HG03469 (cell line): ENCODE results near the gene NOPCHAP1.
A peak's percentile ranks its signal among the peaks of the same experiment; 100 is the strongest.
"Not testable (repeated sequence)": the region's sequence is repeated elsewhere in the genome, so short reads cannot be mapped to it uniquely, and the experiment has no call there.

ENCODE experiments used
- ATAC-seq: cut with Tn5 transposase; IDR thresholded peaks from one replicate; pipeline ENCODE4 v1.9.1; 2021; ENCODE audit warnings: mild to moderate bottlenecking, moderate library complexity, moderate number of reproducible peaks; ENCODE audit not compliant: unreplicated experiment

The NOPCHAP1 gene

GRCh38 chr12:104964167-104964855 lies 21.8 kb upstream of the NOPCHAP1 start:
- ATAC-seq: no peak

DNA sequence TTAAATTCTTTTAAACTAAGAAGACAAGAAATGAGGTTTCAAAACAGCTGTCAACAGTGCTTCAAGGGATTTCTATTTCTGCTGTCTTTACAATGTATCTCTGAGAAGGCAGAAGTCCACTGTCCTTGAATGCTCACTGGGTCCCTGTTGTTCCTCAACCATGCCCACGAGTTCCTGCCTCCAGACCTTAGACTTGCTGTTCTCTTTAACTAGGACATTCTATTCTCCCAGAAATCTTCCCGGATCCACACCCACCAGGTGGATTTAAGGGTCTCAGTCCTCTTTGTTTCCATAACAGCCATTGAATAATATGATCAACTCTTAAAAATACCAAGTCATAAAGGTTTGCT lies 21.3 kb upstream of the NOPCHAP1 start:
- no peak for ATAC-seq

DNA sequence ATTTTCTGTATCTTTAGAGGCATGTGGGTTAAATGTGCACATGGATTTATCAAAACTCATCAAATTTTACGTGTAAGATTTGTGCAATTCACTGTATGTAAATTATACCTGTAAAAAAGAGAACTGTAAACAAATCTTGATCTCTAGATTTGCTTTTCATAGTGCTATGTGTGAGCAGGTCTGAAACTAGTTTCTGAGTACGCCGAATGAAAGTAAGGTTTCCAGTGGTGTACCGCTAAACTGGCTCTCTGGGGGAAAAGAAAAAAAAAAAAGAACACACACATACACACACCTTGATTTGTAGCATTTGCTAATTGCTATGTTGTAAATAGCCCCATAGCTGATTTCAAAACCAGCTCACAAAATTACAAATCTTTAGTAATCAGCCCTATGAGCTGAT lies 19.4 kb upstream of the NOPCHAP1 start:
- peak; percentile 70 for ATAC-seq

DNA sequence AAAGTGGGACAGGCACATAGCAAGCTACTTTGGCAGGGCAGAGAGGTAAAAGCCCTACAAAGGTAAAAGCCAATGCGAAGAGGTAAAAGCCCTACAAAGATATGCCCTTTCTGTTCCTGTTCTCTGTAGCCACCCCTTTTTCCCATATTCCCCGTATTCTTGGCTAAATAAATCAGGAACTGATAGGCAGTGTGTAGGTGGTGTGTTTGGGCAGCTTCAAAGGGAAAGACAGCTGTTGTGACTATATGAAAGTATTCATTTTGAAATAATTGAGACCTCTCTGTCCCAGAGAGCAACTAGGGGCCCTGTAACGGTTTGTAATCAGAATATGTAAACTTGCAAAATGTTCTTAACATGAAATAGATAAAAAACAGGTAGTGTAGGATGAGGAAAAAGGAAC lies 16.8 kb upstream of the NOPCHAP1 start:
- no peak for ATAC-seq

DNA sequence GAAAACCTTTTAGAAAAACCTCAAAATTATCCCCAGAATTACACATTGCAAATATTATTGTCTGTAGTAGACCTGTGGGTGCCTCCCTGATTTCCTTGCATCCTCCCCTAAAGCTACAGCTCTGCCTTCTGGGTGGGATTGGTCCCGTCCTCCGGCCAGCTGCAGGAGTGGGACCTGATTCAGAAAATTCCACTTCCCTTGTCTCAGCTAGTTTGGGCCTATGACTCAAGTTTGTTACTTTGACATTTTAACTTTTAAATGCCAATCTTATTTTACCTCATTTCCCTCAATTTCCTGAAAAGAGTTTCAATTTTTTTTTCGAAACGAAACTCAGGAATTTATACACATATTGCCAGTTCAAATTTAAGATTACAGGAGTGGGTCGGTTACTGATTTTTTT lies 14.8 kb upstream of the NOPCHAP1 start:
- ATAC-seq: no peak

- ATAC-seq: no peak
These were observed 12.9 kb upstream of the NOPCHAP1 start for GRCh38 chr12:104973250-104973649.

- ATAC-seq: peak; percentile 93
These were observed 11.4 kb upstream of the NOPCHAP1 start for GRCh38 chr12:104974626-104975290.

GRCh38 chr12:104975587-104976343 lies 10.4 kb upstream of the NOPCHAP1 start:
- ATAC-seq: no peak

DNA sequence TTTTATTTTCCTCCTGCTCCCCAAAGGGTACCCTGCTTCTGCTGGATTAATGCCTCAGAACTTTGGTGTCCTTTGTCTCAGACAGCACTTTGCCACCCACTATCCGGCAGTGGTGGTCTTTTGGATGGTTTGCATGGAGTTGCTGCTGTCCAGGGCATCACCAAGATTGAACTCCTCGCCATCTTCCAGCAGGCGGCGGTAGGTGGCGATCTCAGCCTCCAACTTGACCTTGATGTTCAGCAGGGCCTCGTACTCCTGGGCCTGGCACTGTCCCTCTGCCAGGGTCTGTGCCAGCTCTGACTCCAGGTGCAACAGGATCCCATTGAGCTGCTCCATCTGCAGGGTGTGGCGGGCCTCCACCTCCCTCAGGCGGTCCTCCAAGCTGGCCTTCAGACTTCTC lies 9.4 kb upstream of the NOPCHAP1 start:
- no peak for ATAC-seq

- not testable (repeated sequence) for ATAC-seq
These were observed 8.4 kb upstream of the NOPCHAP1 start for GRCh38 chr12:104977688-104978087.

GRCh38 chr12:104985206-104985605 lies 910 bp upstream of the NOPCHAP1 start:
- ATAC-seq: no peak

- ATAC-seq: no peak
These were observed 4.8 kb downstream of the NOPCHAP1 start for GRCh38 chr12:104990950-104991349.

- ATAC-seq: no peak
These were observed 5.5 kb downstream of the NOPCHAP1 start for GRCh38 chr12:104991565-104992128.

DNA sequence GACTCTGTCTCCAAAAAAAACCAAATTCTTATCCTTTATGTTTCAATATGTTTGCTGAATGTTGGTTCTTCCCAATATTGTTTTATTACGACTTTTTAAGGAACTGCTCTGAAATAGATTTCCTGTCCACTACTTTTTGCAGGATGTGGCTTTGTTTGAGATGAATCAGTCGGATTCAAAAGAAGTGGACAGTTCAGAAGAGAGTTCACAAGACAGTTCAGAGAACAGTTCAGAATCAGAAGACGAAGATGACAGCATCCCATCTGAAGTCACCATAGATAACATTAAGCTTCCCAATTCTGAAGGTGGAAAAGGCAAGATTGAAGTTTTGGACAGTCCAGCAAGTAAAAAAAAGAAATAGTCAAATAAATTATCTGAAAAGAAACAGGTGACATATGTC lies 8.2 kb downstream of the NOPCHAP1 start:
- no peak for ATAC-seq

- ATAC-seq: no peak
These were observed 11.4 kb downstream of the NOPCHAP1 start for GRCh38 chr12:104997541-104997940.

DNA sequence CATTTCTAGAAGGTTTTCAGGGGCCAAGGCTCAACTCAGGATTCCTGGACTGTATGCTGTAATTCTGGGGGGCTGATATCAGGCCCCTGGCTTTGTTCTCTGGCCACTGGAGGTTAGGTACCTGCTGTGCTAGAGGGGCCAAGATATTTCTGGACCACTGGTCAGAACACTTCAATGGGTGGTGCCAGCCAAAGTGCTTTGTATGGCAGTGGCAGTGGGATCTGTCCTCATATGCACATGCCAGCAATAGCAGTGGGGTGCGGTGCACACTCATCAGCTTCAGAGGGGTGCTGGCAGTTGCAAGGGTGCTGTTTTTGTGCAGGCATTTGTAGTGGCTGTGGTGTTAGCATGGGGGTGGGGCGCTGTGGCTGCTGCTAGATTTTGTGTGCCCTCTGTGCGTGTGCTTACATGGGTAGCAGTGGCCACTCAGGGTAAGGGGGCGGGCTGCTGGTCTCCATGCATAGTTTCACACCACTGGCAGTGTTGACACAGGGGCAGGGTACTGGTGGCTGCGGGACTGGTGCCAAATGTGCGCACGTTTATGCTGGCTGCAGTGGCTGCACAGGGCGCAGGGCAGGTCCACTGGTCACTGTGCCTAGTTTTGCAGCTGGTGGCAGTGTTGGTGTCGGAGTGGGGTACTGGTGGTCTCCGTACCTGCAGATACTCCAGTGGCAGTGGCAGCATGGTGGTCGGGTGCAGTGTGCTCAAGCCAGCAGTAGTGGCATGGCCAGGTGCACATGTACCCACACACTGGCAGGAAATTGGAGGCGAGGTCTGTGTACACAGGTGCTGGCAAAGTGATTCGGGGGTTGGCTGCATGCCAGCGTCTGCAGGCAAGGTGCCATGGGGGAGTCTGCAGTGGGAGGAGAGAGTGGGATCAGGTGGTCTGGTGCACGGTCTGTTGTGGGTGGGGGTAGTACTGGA lies 12.6 kb downstream of the NOPCHAP1 start:
- no peak for ATAC-seq

DNA sequence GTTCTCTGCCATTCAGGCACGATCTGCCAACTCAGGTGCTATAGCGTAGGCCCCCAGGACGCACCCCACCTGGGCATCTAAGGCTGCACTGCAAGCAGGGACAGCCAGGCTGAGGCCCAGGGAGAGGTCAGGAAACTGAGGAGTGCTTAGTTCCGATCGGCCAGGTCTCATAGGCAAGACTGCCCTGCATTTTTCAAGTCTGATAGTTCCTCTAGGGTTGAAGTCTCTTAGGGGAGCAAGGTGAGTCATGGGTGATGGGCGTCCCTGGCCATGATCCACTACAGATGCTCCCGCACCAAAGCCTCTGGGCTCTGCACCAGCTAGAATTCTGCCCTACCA lies 13.2 kb downstream of the NOPCHAP1 start:
- no peak for ATAC-seq

- ATAC-seq: no peak
These were observed 15.4 kb downstream of the NOPCHAP1 start for GRCh38 chr12:105001476-105001875.

GRCh38 chr12:105013892-105014291 lies 27.8 kb downstream of the NOPCHAP1 start:
- ATAC-seq: no peak

GRCh38 chr12:105014603-105015002 lies 28.5 kb downstream of the NOPCHAP1 start:
- ATAC-seq: no peak

- no peak for ATAC-seq
These were observed 29.4 kb downstream of the NOPCHAP1 start for GRCh38 chr12:105015543-105015942.
